Stimulated activated CD8-positive, alpha-beta memory T cell treated with anti-CD3 and anti-CD28 coated beads, Interleukin-7, amount 100 ng/mL, for 24 hours (primary cell): Measurements from ENCODE around the gene OR4M2.
"Not testable (repeated sequence)": the region's sequence is repeated elsewhere in the genome, so short reads cannot be mapped to it uniquely, and the experiment has no call there.

Experiments
- DNase-seq: peaks from one replicate; pipeline ENCODE4 v3.0.0-alpha.2; 2020; ENCODE audit warnings: low read depth

OR4M2 gene, protein sequence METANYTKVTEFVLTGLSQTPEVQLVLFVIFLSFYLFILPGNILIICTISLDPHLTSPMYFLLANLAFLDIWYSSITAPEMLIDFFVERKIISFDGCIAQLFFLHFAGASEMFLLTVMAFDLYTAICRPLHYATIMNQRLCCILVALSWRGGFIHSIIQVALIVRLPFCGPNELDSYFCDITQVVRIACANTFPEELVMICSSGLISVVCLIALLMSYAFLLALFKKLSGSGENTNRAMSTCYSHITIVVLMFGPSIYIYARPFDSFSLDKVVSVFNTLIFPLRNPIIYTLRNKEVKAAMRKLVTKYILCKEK

GRCh38 chr15:22080227-22080626 lies at the start of gene OR4M2:
OR4M2 (plus strand) TSS chr15:22080527; CDS start chr15:22080625, 98 bp downstream.
- DNase-seq, result not testable (repeated sequence)

DNA sequence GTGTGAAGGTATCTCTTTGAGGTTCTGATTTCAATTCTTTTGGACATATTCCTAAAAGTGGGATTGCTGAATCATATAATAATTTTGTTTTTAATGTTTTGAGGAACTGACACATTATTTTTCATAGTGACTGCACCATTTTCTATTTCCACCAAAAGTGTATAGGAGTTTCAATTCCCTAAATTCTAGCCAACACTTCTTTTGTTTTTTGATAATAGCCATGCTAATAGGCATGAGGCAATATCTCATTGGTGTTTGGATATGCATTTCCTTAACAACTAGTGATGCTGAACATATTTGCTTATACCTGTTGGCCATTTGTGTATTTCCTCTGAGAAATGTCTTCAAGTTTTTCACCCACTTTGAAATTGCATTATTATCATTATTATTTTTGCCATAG lies 11.1 kb upstream of the OR4M2 start:
- DNase-seq, result not testable (repeated sequence)

GRCh38 chr15:22081386-22081785 lies 1.1 kb downstream of the OR4M2 start:
- DNase-seq, result not testable (repeated sequence)

DNA sequence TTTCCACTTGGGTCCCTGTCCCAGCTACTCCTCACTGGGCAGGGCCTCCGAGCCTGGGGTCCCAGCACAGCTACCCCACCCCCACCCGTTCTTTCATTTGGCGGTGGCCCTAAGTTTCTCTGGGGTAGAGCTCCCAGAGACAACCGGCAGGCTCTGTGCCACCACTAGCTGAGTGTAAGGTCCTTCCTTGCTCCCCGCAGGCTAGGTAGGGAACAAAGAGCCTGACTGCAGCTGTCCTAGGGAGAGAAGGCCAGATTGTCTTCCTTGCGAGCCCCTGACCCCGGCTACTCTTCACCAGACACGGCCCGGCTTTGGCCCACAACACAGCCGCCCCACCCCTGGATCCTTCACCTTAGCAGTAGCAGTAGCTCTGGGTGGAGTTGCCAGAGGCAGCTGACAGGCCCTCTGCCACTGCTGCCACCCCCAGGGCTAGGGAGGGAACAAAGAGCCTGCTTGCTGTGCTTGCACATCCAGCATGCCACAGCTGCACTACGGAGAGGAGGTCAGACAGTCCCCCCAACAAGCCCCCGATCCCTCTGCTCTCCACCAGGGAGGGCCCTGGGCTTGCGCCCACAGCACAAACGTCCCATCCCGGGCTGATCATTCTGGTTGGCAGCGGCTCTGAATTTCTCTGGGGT lies 18.4 kb downstream of the OR4M2 start:
- DNase-seq, result not testable (repeated sequence)

DNA sequence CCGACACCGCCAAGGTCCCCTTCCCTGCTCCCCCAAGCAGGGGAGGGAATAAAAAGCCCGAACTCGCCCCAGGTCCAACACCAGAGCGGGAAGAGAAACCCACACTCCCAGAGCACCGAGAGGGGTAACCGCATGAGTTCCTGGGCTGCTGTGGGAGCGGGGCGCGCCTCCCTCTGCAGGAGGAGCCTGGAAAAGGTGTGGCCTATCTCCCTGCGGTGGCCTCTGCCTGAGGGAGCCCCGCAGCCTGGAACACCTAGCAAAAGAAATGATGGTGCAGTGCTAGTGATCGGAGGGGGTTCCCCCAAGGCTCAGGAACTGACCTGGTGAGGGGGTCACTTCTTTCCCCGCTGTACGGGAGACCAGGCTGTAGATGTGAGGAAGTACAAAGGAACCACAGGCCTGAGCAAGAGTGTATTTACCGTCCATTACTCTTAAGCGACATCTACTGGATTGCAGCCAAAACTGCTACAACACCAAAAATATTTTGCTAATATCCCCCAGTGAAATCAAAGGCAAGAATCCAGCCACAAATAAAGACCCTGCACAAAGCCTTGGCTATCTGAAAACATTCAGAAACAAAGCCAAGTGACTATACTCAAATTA lies 19.1 kb downstream of the OR4M2 start:
- DNase-seq, result not testable (repeated sequence)

DNA sequence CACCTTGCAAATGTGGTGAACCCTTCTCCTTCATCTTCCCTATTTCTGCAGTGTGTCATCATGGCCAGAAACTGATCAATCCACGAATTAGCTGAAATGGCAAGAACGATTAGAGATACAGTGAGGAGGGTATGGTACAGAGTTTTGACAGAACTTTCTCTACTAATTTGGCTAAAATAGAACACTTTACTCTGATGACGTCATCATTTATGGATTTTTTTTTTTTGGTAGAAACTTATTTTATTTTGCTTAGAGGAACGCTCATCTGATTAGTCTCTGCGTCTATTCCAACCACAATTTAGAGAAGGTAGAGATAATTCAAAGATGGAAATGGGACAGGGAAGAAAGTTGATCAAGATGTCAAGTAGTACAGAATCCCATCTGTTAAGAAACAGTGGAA lies 41.7 kb downstream of the OR4M2 start:
- DNase-seq, result not testable (repeated sequence)
